K562 (cell line): Measurements from ENCODE around the gene RTBDN. TPM values are rescaled to one million over a fixed set of nuclear protein-coding genes. Genes with fewer than 3 reads are reported as not detected.
A peak's percentile ranks its signal among the peaks of the same experiment; 100 is the strongest.

Source experiments
- E2F5 ChIP-seq: sonication (generic); formaldehyde crosslinking; IDR thresholded peaks from 2 replicates; pipeline ENCODE4 v1.8.0; 2022; ENCODE audit warnings: mild to moderate bottlenecking, missing genetic modification reagents
- JUN ChIP-seq, 2 experiments: sonication (generic) in 1 of 2; formaldehyde crosslinking in 1 of 2; IDR thresholded peaks; 2 replicates each; pipeline versions ENCODE4 v1.6.1 to v1.8.0; 2012 to 2022; ENCODE audit warnings: borderline replicate concordance in 2 of 2, mild to moderate bottlenecking in 2 of 2, improper control_type of control experiment in 1 of 2, low read depth in 1 of 2, low read length in 1 of 2, missing genetic modification reagents in 1 of 2
- KHSRP ChIP-seq: fragments of 450-650 bp; IDR thresholded peaks from 2 replicates; pipeline ENCODE4 v1.6.1; 2017
- KLF1 ChIP-seq: fragments of 450-650 bp; IDR thresholded peaks from 2 replicates; pipeline ENCODE4 v1.6.1; 2016; ENCODE audit warnings: missing genetic modification characterization, missing compliant biosample characterization
- PATZ1 ChIP-seq: fragments of 250-450 bp; sonication (Bioruptor Pico); IDR thresholded peaks from 2 replicates; pipeline ENCODE4 v1.5.0; 2020; ENCODE audit warnings: mild to moderate bottlenecking, borderline replicate concordance
- POLR2AphosphoS2 ChIP-seq: IDR thresholded peaks from 2 replicates; pipeline ENCODE4 v1.6.1; 2012; ENCODE audit warnings: low read length, improper control_type of control experiment
- RBBP5 ChIP-seq: fragments of 200-600 bp; sonication (generic); IDR thresholded peaks from 2 replicates; pipeline ENCODE4 v1.6.1; 2012; ENCODE audit warnings: borderline replicate concordance, mild to moderate bottlenecking, low read length, control low read depth, inconsistent platforms; ENCODE audit not compliant: insufficient read depth, poor library complexity, severe bottlenecking
- RBM39 ChIP-seq: fragments of 200-400 bp; formaldehyde crosslinking; optimal IDR thresholded peaks from 2 replicates; pipeline ENCODE3; 2018; ENCODE audit warnings: low read depth, low read length
- STAT5B ChIP-seq: fragments of 250-450 bp; sonication (Bioruptor Pico); IDR thresholded peaks from 2 replicates; pipeline ENCODE4 v1.8.0; 2021; ENCODE audit warnings: mild to moderate bottlenecking, inconsistent platforms
- TEAD1 ChIP-seq, 2 experiments: fragments of 450-650 bp in 1 of 2; sonication (generic) in 1 of 2; formaldehyde crosslinking; IDR thresholded peaks; 2 replicates each; pipeline versions ENCODE4 v1.4.0 to v1.8.0; 2020 to 2022; ENCODE audit warnings: mild to moderate bottlenecking in 2 of 2, missing genetic modification reagents in 1 of 2
- ZNF584 ChIP-seq: fragments of 200-800 bp; sonication (Bioruptor generic); IDR thresholded peaks from 2 replicates; pipeline ENCODE4 v1.6.1; 2016; ENCODE audit warnings: low read depth, mild to moderate bottlenecking, missing genetic modification characterization, missing compliant biosample characterization
- ZZZ3 ChIP-seq: fragments of 450-650 bp; IDR thresholded peaks from 2 replicates; pipeline ENCODE4 v1.6.1; 2016; ENCODE audit warnings: antibody characterized with exemption, mild to moderate bottlenecking, moderate library complexity
- polyA plus RNA-seq, 8 experiments: library from polyadenylated mRNA; depleted of rRNA in 4 of 8; stranded (reverse) in 5 of 8; unstranded in 3 of 8; fragments of >200 nt; fragmentation: Nextera tagmentation in 2 of 8; fragmentation: Illumina TruSeq in 1 of 8; extraction: Ambion mirVana in 2 of 8; extraction: Trizol in 1 of 8; gene quantifications; 2 replicates each; pipeline versions ENCODE4 v1.2.1 to v1.2.3, GENCODE V29; 2011 to 2014; ENCODE audit warnings: inconsistent platforms in 1 of 8, missing spikeins in 1 of 8
- total RNA-seq, 7 experiments: library from RNA; depleted of rRNA in 6 of 7; stranded (reverse); fragments of >200 nt in 6 of 7; fragmentation: Illumina TruSeq in 2 of 7; extraction: Trizol in 2 of 7; gene quantifications; 2 replicates each; pipeline versions ENCODE4 v1.2.1 to v1.2.3, GENCODE V29; 2011 to 2021; ENCODE audit warnings: low replicate concordance in 1 of 7
- TF ChIP-seq, protein P1 (sequence below), 2 experiments: fragments of 450-650 bp in 1 of 2; sonication (generic) in 1 of 2; formaldehyde crosslinking in 1 of 2; IDR thresholded peaks; 2 replicates each; pipeline versions ENCODE4 v1.7.1 to v1.9.0; 2016 to 2022; ENCODE audit warnings: inconsistent platforms in 1 of 2, mild to moderate bottlenecking in 1 of 2, missing genetic modification reagents in 1 of 2

The RTBDN gene
- total and polyA plus RNA-seq, 9 of the 15 experiments (the other 6 are each of a cell fraction or from before 2014, with no cell fraction given): 0.20 to 2.3 (median 0.72) TPM; not detected in 1

- TF ChIP-seq RBBP5 (no peak), RBM39 (no peak), ZZZ3 (no peak), TEAD1 (CRISPR knock-in tag; IDR thresholded peaks at IDR 0.05) (no peak), PATZ1 (CRISPR knock-in tag) (no peak), STAT5B (CRISPR knock-in tag) (no peak), POLR2AphosphoS2 (no peak), E2F5 (CRISPR knock-in tag) (no peak), ZNF584 (CRISPR knock-in tag) (no peak), KLF1 (peak; percentile 91), JUN (IDR thresholded peaks at IDR 0.05; ENCODE audit: borderline replicate concordance, low read depth, low read length) (no peak), JUN (CRISPR knock-in tag; IDR thresholded peaks at IDR 0.05; ENCODE audit: borderline replicate concordance) (no peak), KHSRP (no peak)
- TF ChIP-seq, protein P1, sequence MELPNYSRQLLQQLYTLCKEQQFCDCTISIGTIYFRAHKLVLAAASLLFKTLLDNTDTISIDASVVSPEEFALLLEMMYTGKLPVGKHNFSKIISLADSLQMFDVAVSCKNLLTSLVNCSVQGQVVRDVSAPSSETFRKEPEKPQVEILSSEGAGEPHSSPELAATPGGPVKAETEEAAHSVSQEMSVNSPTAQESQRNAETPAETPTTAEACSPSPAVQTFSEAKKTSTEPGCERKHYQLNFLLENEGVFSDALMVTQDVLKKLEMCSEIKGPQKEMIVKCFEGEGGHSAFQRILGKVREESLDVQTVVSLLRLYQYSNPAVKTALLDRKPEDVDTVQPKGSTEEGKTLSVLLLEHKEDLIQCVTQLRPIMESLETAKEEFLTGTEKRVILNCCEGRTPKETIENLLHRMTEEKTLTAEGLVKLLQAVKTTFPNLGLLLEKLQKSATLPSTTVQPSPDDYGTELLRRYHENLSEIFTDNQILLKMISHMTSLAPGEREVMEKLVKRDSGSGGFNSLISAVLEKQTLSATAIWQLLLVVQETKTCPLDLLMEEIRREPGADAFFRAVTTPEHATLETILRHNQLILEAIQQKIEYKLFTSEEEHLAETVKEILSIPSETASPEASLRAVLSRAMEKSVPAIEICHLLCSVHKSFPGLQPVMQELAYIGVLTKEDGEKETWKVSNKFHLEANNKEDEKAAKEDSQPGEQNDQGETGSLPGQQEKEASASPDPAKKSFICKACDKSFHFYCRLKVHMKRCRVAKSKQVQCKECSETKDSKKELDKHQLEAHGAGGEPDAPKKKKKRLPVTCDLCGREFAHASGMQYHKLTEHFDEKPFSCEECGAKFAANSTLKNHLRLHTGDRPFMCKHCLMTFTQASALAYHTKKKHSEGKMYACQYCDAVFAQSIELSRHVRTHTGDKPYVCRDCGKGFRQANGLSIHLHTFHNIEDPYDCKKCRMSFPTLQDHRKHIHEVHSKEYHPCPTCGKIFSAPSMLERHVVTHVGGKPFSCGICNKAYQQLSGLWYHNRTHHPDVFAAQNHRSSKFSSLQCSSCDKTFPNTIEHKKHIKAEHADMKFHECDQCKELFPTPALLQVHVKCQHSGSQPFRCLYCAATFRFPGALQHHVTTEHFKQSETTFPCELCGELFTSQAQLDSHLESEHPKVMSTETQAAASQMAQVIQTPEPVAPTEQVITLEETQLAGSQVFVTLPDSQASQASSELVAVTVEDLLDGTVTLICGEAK (IDR thresholded peaks at IDR 0.05): no peak
- TF ChIP-seq, protein P1 (CRISPR knock-in tag; IDR thresholded peaks at IDR 0.05): no peak
Observed at GRCh38 chr19:12838182-12838885, 4.0 kb upstream of the RTBDN start, which contains the start of gene MAST1 (continued).
